Hematopoietic multipotent progenitor cell (in vitro differentiated cells): ENCODE results near the gene ZNF48. TPM values are rescaled to one million over a fixed set of nuclear protein-coding genes. Genes with fewer than 3 reads are reported as not detected.

Experiments
- DNase-seq, 3 donors: peaks; one replicate each; pipeline ENCODE4 v3.0.0-alpha.2; 2011 to 2015; ENCODE audit warnings: low read depth in 2 of 3, low spot score in 2 of 3
- total RNA-seq: library from RNA; depleted of rRNA; stranded (reverse); fragments of >200 nt; gene quantifications from one replicate; pipeline ENCODE4 v1.2.3, GENCODE V29; 2012

The ZNF48 gene
- 17.8 TPM for total RNA-seq

- DNase-seq = peak in 2 of 3 donors; percentile 87
Measured at GRCh38 chr16:30395155-30395991, at the start of gene ZNF48. Gene ZNF48, plus strand, starts transcription at chr16:30395420. Its CDS starts 375 bp downstream, at chr16:30395795.

- no peak for DNase-seq
Measured at GRCh38 chr16:30346286-30346685, 48.9 kb upstream of the ZNF48 start.

- DNase-seq = no peak
Measured at GRCh38 chr16:30348113-30348512, 47.1 kb upstream of the ZNF48 start.

- no peak for DNase-seq
Measured at GRCh38 chr16:30348929-30349328, 46.3 kb upstream of the ZNF48 start.

DNA sequence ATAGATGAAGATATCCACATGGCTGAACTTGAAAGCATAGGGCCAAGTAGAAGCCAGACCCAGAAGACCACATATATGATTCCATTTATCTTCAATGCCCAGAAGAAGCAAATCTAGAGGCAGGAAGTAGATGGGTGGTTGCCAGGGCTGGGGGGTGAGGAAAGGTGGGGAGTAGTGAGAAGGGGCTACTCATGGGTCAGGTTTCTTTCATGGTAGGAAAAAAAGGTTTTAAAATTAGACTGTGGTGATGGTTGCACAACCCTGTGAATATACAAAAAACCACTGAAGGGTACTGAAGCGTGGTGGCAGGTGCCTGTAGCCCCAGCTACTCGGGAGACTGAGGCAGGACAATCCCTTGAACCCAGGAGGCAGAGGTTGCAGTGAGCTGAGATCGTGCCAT is 45.5 kb upstream of the ZNF48 start:
- peak in 1 of 3 donors; percentile 53 for DNase-seq

- no peak for DNase-seq
Measured at GRCh38 chr16:30350134-30350871, 44.9 kb upstream of the ZNF48 start.

- DNase-seq = no peak
Measured at GRCh38 chr16:30351001-30351441, 44.2 kb upstream of the ZNF48 start.

GRCh38 chr16:30351586-30352419 is 43.4 kb upstream of the ZNF48 start:
- no peak for DNase-seq

- no peak for DNase-seq
Measured at GRCh38 chr16:30352488-30353401, 42.5 kb upstream of the ZNF48 start.

GRCh38 chr16:30353438-30354129 is 41.6 kb upstream of the ZNF48 start:
- DNase-seq = no peak

DNA sequence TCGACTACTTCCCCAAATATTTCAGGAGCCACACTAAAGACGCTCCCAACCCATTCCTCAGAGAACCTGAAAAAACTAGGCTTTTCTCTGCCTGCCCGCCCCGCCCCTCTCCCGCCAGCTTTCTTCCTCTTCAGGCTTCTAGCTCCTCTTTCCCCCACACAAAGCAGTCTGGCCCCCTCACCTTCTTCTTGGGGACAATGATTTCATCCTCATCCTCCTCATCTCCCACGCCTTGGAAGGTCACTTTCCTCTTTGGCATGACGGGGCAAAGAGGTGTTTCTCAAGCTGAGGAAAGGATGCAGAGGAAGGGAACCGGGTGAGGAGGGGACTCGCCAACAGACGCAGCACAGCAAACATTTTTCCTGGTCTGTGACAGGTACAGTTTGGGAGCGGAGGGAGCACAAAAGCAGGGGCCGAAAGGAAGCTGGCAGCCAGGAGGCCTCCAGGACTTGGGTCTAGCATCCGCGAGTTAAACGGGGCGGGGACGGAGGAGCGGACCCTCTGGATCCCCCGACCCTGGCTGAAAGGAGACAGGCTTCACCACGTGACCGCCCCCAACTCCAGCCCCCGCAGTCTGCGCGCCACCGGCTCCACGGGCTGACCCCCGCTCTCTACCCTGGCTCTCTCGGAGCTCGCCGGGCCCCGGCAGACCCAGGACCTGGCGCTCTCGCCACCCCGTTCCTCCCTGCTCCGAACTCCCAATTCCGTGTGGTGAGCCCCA is 40.6 kb upstream of the ZNF48 start:
- DNase-seq = peak in 1 of 3 donors; percentile 44

GRCh38 chr16:30355144-30355953 is 39.9 kb upstream of the ZNF48 start, which contains the start of gene CD2BP2:
Gene CD2BP2, minus strand, starts transcription at chr16:30355308. Its CDS starts 627 bp downstream, at chr16:30354681.
- DNase-seq = peak; percentile 75 to 95 (median 92)

- no peak for DNase-seq
Measured at GRCh38 chr16:30355954-30356308, 39.3 kb upstream of the ZNF48 start.

GRCh38 chr16:30356401-30357084 is 38.7 kb upstream of the ZNF48 start:
- no peak for DNase-seq

DNA sequence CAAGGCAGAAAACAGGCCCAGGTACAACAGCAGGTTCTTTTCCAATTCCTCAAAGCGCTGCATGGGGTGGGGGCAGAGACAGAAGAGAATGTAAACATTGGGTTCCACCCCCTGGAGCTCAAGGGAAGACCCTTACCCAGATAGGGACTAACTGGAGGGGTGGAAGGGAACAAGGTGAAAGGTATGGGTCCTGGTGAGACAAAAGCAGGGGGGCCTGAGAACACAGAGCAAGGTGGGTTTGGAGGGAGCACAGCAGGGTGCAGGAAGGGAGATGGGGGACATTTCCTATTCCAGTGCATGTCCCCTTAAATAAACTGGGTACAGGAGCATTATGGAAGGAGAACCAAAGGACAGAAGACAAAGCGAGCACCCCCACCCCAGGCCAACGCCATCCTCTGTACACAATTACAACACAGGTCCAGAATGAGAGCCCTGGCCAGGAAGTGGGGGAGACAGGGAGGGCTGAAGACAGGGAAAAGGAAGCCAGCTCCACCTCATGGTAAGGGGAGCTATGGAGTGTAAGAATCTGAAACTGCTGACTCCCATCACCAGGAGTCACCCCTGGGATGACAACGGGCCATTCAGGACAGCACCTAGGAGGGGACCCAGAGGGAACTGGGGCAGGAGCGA is 38.0 kb upstream of the ZNF48 start:
- DNase-seq = no peak

DNA sequence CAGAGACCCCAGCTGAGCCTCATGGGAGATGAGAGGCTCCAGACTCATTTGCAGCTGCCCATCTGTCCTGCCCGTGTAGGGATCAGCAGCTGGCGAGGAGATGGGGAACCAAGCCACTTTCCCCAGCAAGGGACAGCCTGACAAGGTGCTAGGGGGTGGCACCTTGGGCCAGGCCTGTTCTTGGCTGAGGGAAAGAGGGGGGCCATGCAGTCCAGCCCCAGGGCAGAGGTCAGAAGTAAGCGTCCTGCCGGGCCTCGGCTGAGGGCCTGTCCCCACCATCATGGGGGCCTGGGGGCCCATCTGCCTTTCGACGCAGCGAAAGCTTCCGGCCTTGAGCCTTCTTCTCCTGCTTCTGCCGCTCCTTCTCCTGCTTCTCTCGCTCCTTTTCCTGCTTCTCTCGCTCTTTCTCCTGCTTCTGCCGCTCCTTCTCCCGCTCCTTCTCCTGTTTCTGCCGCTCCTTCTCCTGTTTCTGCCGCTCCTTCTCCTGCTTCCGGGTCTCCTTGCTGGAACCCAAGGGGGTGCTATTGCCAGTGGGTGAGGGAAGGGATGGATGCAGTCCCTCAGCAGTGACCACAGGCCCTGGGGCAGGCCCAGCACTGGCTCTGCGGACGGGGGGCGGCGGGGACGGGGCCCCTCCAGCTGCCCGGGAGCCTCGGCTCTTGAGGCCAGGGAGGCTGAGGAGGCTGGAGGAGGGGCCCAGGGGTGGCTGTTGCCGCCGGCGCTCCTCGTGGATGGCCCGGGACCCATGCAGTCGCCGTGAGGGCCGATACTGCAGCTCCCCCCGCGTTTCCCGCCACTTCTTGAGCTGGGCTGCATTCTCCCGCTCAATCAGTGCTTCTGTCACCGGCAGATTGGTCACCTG is 37.3 kb upstream of the ZNF48 start:
- no peak for DNase-seq
